GM19240 (cell line): ENCODE data around the gene LNPEP.
"Not testable (repeated sequence)": the region's sequence is repeated elsewhere in the genome, so short reads cannot be mapped to it uniquely, and the experiment has no call there.

Experiments
- DNase-seq: peaks from one replicate; pipeline ENCODE4 v3.0.0; 2011; ENCODE audit warnings: low spot score; ENCODE audit not compliant: insufficient read length

Gene LNPEP

GRCh38 chr5:97047076-97047475, 111.2 kb downstream of the LNPEP start:
- no peak for DNase-seq

- DNase-seq: no peak
Observed at GRCh38 chr5:97049175-97049574, 113.3 kb downstream of the LNPEP start.

- no peak for DNase-seq
Observed at GRCh38 chr5:97056263-97056662, 120.4 kb downstream of the LNPEP start.

GRCh38 chr5:97062046-97062445, 126.2 kb downstream of the LNPEP start:
- DNase-seq: no peak

- no peak for DNase-seq
Observed at GRCh38 chr5:97063251-97063650, 127.4 kb downstream of the LNPEP start.

GRCh38 chr5:97065475-97065874, 129.6 kb downstream of the LNPEP start:
- no peak for DNase-seq

GRCh38 chr5:97067296-97067850, 131.5 kb downstream of the LNPEP start:
- DNase-seq: no peak

- DNase-seq: no peak
Observed at GRCh38 chr5:97070234-97070633, 134.4 kb downstream of the LNPEP start.

- no peak for DNase-seq
Observed at GRCh38 chr5:97071101-97071500, 135.2 kb downstream of the LNPEP start.

- no peak for DNase-seq
Observed at GRCh38 chr5:97071993-97072392, 136.1 kb downstream of the LNPEP start.

- DNase-seq: no peak
Observed at GRCh38 chr5:97072696-97073095, 136.8 kb downstream of the LNPEP start.

- no peak for DNase-seq
Observed at GRCh38 chr5:97073420-97073819, 137.5 kb downstream of the LNPEP start.

- DNase-seq: no peak
Observed at GRCh38 chr5:97074859-97075489, 139.1 kb downstream of the LNPEP start.

GRCh38 chr5:97075649-97076048, 139.8 kb downstream of the LNPEP start:
- no peak for DNase-seq

GRCh38 chr5:97076098-97076497, 140.2 kb downstream of the LNPEP start:
- no peak for DNase-seq

- DNase-seq: no peak
Observed at GRCh38 chr5:97077246-97077645, 141.4 kb downstream of the LNPEP start.

GRCh38 chr5:97078958-97079743, 143.3 kb downstream of the LNPEP start:
- DNase-seq: no peak

GRCh38 chr5:97084782-97085458, 149.0 kb downstream of the LNPEP start:
- not testable (repeated sequence) for DNase-seq

GRCh38 chr5:97085459-97086181, 149.7 kb downstream of the LNPEP start:
- DNase-seq: no peak
